ENCODE data around the gene NUP98. TPM values are rescaled to one million over a fixed set of nuclear protein-coding genes. Genes with fewer than 3 reads are reported as not detected.

Gene NUP98
- total RNA-seq: 100 to 1,000 TPM; 127 to 136 TPM

- DNase-seq (ENCODE audit: low spot score): peak; percentile 100
- intact Hi-C loops (cut with DNase I): loop anchor here (5.0 kb wide), 1 partner anchor 45 kb away; the partner anchor contains the start of gene RHOG
- no peaks in the 10 kb centered on the region for H3K27me3 ChIP-seq (replicated peaks; ENCODE audit: insufficient read depth)
Observed at GRCh38 chr11:3797329-3798090, at the start of gene NUP98. Gene NUP98, minus strand, starts transcription at chr11:3797554. Its CDS starts 15,437 bp downstream, at chr11:3782117.

GRCh38 chr11:3845670-3846069 lies 48.3 kb upstream of the NUP98 start:
- TF ChIP-seq CTCF (IDR thresholded peaks at IDR 0.05) (no peak), POLR2A (IDR thresholded peaks at IDR 0.05) (no peak), POLR2AphosphoS5 (IDR thresholded peaks at IDR 0.05) (no peak)
- H3K36me3 ChIP-seq: no peaks in the 10 kb centered on the region
- H3K9me3 ChIP-seq: no peaks in the 10 kb centered on the region
- no peaks in the 10 kb centered on the region for H3K27me3 ChIP-seq (replicated peaks; ENCODE audit: insufficient read depth)
- intact Hi-C loops (cut with DNase I): no loop called here
- no peaks in the 10 kb centered on the region for H3K4me1 ChIP-seq (replicated peaks)
- H3K4me3 ChIP-seq: no peak overlapping the region
- 57% methylated on average over 3 of the region's 3 CpGs for whole genome bisulfite sequencing
- DNase-seq (ENCODE audit: low spot score): no peak
- no peak overlapping the region for H3K27ac ChIP-seq

More at GRCh38 chr11:3797329-3798090, at the start of gene NUP98:
- peaks cover 0 to 5% of the 10 kb centered on the region in 2 donors for H3K36me3 ChIP-seq
- no peaks in the 10 kb centered on the region for H3K9me3 ChIP-seq
- H3K4me1 ChIP-seq (replicated peaks): no peaks in the 10 kb centered on the region
- WGBS: under 1% methylated on average over 86 of the region's 86 CpGs
- H3K4me3 ChIP-seq: peak within 1 kb of the TSS; percentile 63 to 100
- peak within 1 kb of the TSS; percentile 94 to 98 for H3K27ac ChIP-seq
- TF ChIP-seq POLR2A (IDR thresholded peaks at IDR 0.05) (peak; percentile 100), CTCF (IDR thresholded peaks at IDR 0.05) (peak in 1 of 4 experiments; percentile 8), POLR2AphosphoS5 (IDR thresholded peaks at IDR 0.05) (peak; percentile 97)

GRCh38 chr11:3845246-3845645 lies 47.9 kb upstream of the NUP98 start:
- intact Hi-C loops (cut with DNase I): no loop called here
- DNase-seq (ENCODE audit: low spot score): no peak
- WGBS: 100% methylated on average over 1 of the region's 1 CpG
- Histone ChIP-seq H3K4me3 (no peak overlapping the region), H3K36me3 (no peaks in the 10 kb centered on the region), H3K4me1 (replicated peaks) (no peaks in the 10 kb centered on the region), H3K9me3 (no peaks in the 10 kb centered on the region), H3K27me3 (replicated peaks; ENCODE audit: insufficient read depth) (no peaks in the 10 kb centered on the region), H3K27ac (no peak overlapping the region)
- TF ChIP-seq POLR2AphosphoS5 (IDR thresholded peaks at IDR 0.05): no peak
- no peak for TF ChIP-seq CTCF (IDR thresholded peaks at IDR 0.05)
- TF ChIP-seq POLR2A (IDR thresholded peaks at IDR 0.05): no peak

GRCh38 chr11:3843326-3843725 lies 46.0 kb upstream of the NUP98 start:
- WGBS: 87% methylated on average over 3 of the region's 3 CpGs
- H3K36me3 ChIP-seq: no peaks in the 10 kb centered on the region
- H3K9me3 ChIP-seq: no peaks in the 10 kb centered on the region
- no peaks in the 10 kb centered on the region for H3K27me3 ChIP-seq (replicated peaks; ENCODE audit: insufficient read depth)
- H3K4me1 ChIP-seq (replicated peaks): no peaks in the 10 kb centered on the region
- intact Hi-C loops (cut with DNase I): loop anchor here (5.0 kb wide), 1 partner anchor 46 kb away; the partner anchor contains the start of gene NUP98
- no peak overlapping the region for H3K27ac ChIP-seq
- DNase-seq (ENCODE audit: low spot score): no peak
- TF ChIP-seq POLR2AphosphoS5 (IDR thresholded peaks at IDR 0.05) (no peak), POLR2A (IDR thresholded peaks at IDR 0.05) (no peak), CTCF (IDR thresholded peaks at IDR 0.05) (no peak)
- H3K4me3 ChIP-seq: no peak overlapping the region
